Dermis blood vessel endothelial cell (primary cell): ENCODE measurements around the gene CXCL10. TPM values are rescaled to one million over a fixed set of nuclear protein-coding genes. Genes with fewer than 3 reads are reported as not detected.
"Not testable (repeated sequence)": the region's sequence is repeated elsewhere in the genome, so short reads cannot be mapped to it uniquely, and the experiment has no call there.

Source experiments
- DNase-seq: peaks from one replicate; pipeline ENCODE4 v3.0.0; 2010
- total RNA-seq: library from RNA; depleted of rRNA; stranded (reverse); fragments of >200 nt; gene quantifications from 2 replicates; pipeline ENCODE4 v1.2.3, GENCODE V29; 2014

CXCL10 gene
- total RNA-seq, 1 donor from 2014 or later = 1.4 TPM

GRCh38 chr4:76024065-76024464 lies 768 bp upstream of the CXCL10 start:
- DNase-seq = no peak

DNA sequence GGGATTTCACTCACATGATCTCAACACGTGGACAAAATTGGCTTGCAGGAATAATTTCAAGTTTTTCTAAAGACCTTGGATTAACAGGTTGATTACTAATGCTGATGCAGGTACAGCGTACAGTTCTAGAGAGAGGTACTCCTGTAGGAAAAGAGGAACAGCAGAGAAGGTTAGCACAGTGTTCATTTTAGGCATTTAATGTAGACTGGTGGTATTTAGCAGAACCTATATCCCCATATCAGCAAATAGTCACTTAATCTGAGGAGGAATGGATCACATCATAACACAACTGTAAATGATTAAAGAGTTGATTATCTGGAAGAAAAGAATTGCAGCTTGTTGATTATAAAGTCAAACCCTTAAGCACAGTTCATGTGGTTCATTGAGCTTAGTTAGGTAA lies 620 bp downstream of the CXCL10 start:
- no peak for DNase-seq

DNA sequence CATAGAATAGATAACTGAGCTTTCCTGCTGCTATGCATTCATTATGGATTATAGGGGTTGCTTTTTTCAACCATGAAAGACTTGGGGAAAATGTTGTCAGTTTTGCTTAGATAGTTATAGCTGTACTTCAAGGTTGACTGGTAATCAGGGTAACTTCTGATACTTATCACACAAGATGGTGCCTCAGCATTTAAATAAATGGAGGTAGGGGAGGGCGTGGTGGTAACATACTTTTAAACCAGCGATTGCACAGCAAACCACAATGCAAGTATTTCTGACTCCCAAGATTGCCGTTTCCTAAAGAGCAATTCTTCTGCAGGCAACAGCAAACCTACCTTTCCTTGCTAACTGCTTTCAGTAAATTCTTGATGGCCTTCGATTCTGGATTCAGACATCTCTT lies 1.3 kb downstream of the CXCL10 start:
- no peak for DNase-seq

DNA sequence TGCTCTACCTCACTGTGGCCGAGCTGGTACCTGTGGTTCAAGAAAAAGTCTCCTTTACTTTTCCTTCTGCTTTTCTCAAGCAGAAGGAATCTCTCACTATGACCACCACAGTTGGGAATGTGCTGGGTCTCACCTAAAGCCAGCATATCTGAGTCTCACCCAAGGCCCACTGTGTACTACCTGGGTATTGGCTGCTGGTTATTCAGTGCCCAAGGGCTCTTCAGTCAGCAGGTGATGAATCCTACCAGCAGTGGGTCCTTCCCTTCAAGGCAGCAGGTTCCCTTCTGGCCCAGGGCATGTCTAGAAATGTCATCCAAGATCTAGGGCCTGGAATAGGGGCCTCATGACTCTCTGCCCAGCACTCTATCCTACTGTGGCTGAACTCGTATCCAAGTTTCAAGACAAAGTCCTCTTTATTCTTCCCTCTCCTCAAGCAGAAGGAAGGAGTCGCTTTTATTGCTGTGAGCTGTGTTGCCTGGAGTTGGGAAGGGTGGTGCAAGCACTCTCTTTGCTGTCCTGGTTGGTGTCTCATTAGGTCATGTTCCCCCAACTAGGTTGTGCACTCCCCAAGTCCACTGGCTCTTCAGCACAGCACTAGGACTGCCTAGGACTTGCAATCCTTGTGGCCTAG lies 6.1 kb downstream of the CXCL10 start:
- no peak for DNase-seq

- DNase-seq = no peak
These were observed 6.9 kb downstream of the CXCL10 start for GRCh38 chr4:76016393-76016792.

DNA sequence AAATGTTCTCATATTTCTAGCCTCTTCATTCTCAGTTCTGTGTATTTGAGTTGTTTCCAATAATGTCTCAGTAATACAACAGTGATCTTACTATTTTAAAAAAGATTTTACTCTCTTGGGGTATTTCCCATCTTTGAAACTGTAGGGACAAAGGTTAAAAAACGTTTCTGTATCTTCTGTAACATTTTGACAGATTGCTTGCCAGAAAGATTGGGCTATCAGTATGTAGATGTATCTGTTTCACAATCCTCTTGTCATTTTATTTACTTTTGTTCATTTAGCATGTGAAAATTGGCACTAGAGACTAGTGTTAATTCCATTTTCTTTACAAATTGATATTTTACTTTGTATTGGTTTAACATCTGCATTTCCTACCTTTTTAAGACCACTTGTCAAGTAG lies 9.8 kb downstream of the CXCL10 start:
- DNase-seq = no peak

GRCh38 chr4:76012388-76012801 lies 10.9 kb downstream of the CXCL10 start:
- peak; percentile 26 for DNase-seq

DNA sequence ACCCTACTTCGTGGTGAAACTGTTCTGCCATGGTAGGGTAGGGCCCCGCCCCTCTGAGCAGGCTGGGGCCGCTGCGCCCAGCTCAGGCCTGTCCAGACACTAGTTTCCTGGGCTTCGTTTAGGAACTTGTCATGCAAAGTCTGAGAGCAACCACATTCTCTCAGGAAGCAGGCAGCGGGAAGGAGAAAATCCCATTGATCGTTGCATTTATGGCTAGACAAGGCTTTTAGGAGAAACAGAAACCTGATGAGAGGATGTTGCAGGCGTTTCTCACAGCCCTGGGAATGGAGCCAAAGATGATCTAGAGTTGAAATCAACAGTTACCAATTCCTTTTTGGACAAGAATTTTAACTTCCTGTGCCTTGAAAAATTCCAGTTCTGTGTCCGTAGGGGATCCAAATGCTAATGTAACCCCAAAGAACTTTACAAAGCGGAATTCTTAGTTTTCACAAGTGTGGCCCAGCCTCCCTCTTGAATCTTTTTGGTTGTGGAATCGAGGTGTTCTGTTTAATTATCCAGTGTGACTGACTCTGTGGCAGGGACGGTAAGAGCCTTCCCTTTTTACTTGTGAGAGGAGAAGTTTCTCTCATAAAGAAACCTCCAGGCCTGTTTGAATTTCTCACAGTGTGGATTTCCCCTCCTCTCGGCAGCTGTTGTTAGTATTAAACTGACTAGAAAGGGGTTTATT lies 11.5 kb downstream of the CXCL10 start:
- peak; percentile 59 for DNase-seq

DNA sequence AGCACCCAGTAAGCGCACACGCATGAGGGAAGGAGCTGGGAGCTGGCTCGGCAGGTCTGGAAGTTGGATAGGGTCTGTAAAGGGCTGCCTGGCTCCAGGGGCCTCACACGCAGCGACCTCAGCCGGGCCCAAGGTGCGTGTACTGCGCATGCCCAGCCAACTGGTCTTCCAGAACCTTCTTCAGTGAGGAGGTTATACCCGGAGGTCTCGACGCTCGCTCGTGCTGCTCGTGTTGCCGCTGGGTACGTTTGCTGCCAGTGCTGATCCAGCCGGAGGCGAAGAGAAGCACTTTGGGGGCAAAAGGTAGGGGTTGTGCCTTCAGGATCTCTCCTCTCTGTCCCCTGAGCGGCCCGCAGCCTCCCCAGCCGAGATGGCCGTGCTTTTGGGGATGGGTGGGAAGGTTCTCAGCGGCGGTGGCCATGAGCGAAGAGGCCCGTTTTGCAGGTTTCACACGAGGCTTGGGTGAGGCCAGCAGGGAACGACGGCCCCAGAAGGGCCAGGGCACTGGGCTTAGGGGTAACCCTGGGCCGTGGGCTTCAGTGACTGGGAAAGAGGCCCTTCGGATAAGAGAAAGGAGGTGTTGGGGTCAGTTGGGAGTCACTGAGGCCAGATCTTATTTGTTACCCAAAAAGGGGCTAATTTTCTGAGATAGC lies 12.2 kb downstream of the CXCL10 start:
- no peak for DNase-seq

DNA sequence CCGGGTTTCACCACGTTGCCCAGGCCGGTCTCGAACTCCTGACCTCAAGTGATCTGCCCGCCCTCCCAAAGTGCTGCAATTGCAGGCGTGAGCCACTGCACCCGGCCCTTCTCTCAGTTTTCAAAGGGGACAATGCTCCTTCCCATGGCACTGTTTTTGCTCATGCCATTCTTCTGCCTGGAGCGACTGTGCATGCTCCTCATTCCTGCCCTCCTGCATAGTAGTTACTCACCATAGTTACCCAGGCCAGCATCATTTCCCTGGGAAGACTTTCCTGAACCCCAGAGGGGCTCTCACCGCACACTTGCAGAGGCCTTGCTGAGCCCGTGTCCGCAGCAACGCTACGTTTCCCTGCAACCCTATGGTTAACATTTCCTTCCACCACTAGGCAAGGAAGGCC lies 12.7 kb downstream of the CXCL10 start:
- DNase-seq = no peak

- no peak for DNase-seq
These were observed 14.0 kb downstream of the CXCL10 start for GRCh38 chr4:76009311-76009710.

DNA sequence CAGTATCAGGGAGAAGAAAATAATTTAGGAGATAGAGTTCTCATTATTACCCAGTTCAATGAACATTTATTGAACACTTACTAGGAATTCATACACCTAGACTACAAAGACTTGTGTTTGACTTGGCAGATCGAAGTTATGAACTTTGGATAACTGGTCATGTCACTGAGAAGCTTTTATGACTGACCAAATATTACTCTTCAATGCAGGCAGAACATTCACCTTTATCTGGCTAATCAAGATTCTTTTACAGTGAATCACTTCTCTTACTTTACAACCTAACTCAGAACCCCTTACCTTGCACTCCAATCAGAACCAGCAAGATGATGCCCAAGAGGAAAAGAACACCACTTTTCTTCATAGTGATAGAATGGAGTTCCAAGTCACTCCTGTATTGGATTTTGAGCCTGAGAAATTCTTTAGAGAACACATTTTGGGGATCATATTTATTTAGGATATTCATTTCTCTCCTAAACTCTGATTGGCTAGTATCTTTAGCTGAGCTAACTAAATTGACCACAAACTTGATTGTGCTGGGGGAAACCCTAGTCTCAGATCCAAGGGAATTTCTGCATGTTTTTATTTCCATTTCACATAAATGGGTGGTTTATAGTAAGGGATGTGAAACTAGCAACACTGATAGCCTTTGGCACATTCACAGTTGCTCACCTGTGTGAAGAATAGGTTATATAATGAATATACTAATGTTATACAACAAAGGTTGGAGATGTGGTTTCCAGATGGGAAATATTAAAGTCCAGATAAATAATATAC lies 16.0 kb downstream of the CXCL10 start, which contains the start of gene CXCL9:
Gene CXCL9 (minus strand): TSS at position 421 of the 774 bp plus-strand sequence. CDS start 60 bp downstream, at position 361.
- no peak for DNase-seq

DNA sequence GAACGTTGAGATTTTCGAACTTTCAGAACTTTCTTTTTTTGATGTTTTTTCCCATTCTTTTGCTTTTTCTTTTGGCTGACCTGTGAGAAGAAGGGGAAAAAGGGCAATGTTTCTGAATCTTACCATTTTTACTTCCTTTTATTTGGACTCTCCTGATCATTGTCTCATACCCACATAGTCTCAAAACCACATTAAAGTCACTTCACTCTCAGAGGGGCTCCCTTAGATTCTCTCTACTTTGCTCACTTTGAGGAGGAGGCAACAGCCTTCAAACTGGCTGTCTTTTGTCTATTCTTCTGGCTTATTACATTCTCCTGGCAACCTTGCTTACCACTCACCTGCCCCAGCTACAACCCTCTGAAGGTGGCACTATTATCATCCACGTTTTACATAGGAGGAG lies 19.7 kb downstream of the CXCL10 start:
- DNase-seq = no peak

GRCh38 chr4:76003035-76003434 lies 20.3 kb downstream of the CXCL10 start:
- DNase-seq = no peak

- DNase-seq = peak; percentile 84
These were observed 21.1 kb downstream of the CXCL10 start for GRCh38 chr4:76002176-76002575.

- no peak for DNase-seq
These were observed 21.6 kb downstream of the CXCL10 start for GRCh38 chr4:76001700-76002099.

DNA sequence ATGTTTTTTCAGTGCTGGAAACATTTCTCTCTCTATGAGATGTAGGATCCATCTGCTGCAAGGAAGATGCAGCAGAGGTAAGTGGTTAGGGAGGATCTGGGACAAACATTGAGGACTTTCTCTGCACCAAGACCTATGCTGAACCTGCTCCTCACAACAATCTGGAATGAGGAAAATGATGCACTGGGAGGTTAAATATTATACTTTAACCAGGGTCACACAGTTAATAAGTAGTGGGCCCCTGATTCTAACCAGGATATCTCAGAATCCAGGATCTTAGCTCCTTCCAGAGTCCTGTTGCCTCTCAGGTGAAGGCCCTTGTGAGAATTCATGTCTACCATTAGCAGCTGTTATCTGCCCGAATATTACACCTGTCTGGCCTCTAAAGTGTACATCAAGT lies 23.0 kb downstream of the CXCL10 start:
- no peak for DNase-seq

GRCh38 chr4:75998525-75999147 lies 24.7 kb downstream of the CXCL10 start:
- DNase-seq = not testable (repeated sequence)

DNA sequence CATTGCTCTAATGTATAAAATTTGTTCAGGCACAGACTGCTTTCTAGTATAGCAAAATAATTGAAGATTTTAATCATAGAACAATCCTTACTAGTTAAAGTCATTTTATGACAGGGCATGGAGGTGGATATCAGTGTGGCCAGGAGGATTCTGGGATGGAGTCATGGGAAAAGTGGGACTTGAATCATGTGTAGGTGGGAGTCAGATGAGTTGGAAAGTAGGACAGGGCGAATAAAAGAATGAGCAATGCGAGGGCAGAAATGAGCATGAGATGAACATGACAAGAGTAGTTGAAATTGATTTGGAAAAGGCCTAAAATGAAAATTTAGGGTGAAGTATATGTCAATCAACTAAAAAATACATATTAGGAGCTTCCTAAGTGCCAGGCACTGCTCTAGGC lies 25.4 kb downstream of the CXCL10 start:
- no peak for DNase-seq

GRCh38 chr4:75997081-75997480 lies 26.2 kb downstream of the CXCL10 start:
- no peak for DNase-seq

- peak; percentile 77 for DNase-seq
These were observed 27.6 kb downstream of the CXCL10 start for GRCh38 chr4:75995727-75996126.

DNA sequence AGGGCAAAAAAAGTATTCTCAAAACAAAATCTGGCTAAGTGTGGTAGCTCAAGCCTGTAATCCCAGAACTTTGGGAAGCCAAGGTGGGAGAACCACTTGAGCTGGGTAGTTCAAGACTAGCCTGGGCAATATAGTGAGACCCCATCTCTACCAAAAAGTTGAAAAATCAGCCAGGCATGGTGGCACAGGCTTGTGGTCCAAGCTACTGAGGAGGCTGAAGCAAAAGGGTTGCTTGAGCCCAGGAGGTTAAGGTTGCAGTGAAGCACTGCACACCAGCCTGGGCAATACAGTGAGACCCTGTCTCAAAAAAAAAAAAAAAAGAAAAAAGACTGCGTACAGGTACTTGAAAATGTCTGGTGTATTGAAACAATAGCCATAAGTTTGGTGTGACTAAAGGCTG lies 30.8 kb downstream of the CXCL10 start:
- no peak for DNase-seq
